ENCODE results near the gene ADCY9.
"Not testable (repeated sequence)": the region's sequence is repeated elsewhere in the genome, so short reads cannot be mapped to it uniquely, and the experiment has no call there.

ADCY9 gene

GRCh38 chr16:3968551-3968950, 147.7 kb downstream of the ADCY9 start:
- no peak for DNase-seq

GRCh38 chr16:3966681-3967080, 149.6 kb downstream of the ADCY9 start:
- DNase-seq: no peak

- no peak for DNase-seq
Measured at GRCh38 chr16:3965781-3966582, 150.3 kb downstream of the ADCY9 start.

GRCh38 chr16:3965306-3965705, 150.9 kb downstream of the ADCY9 start:
- DNase-seq: no peak

GRCh38 chr16:3964686-3965290, 151.5 kb downstream of the ADCY9 start:
- DNase-seq: no peak

- DNase-seq: no peak
Measured at GRCh38 chr16:3963886-3964685, 152.2 kb downstream of the ADCY9 start.

- DNase-seq: no peak
Measured at GRCh38 chr16:3963203-3963602, 153.0 kb downstream of the ADCY9 start.

- no peak for DNase-seq
Measured at GRCh38 chr16:3961449-3961849, 154.8 kb downstream of the ADCY9 start.

- DNase-seq: not testable (repeated sequence)
Measured at GRCh38 chr16:3959926-3960590, 156.2 kb downstream of the ADCY9 start.

GRCh38 chr16:3959148-3959547, 157.1 kb downstream of the ADCY9 start:
- no peak for DNase-seq

- no peak for DNase-seq
Measured at GRCh38 chr16:3957344-3957980, 158.8 kb downstream of the ADCY9 start.

- DNase-seq: no peak
Measured at GRCh38 chr16:3954411-3954921, 161.8 kb downstream of the ADCY9 start.

GRCh38 chr16:3953728-3954410, 162.4 kb downstream of the ADCY9 start:
- no peak for DNase-seq

- no peak for DNase-seq
Measured at GRCh38 chr16:3952737-3953131, 163.5 kb downstream of the ADCY9 start.

GRCh38 chr16:3951861-3952736, 164.1 kb downstream of the ADCY9 start:
- DNase-seq: peak; percentile 25

- DNase-seq: not testable (repeated sequence)
Measured at GRCh38 chr16:3951380-3951779, 164.9 kb downstream of the ADCY9 start.

GRCh38 chr16:3950343-3951193, 165.7 kb downstream of the ADCY9 start:
- peak; percentile 15 for DNase-seq

- no peak for DNase-seq
Measured at GRCh38 chr16:3949946-3950342, 166.3 kb downstream of the ADCY9 start.

GRCh38 chr16:3949287-3949686, 167.0 kb downstream of the ADCY9 start:
- DNase-seq: no peak

All from DMS 273 treated with DMSO at 0.1 percent for 48 hours (cell line).